Measurements from ENCODE around the gene NAP1L3. TPM values are rescaled to one million over a fixed set of nuclear protein-coding genes. Genes with fewer than 3 reads are reported as not detected.
A peak's percentile ranks its signal among the peaks of the same experiment; 100 is the strongest.

The NAP1L3 gene
- total RNA-seq (10 to 100 TPM in 1 of 2 experiments, 1 to 10 TPM in 1; 9.0 to 10.2 TPM), polyA plus RNA-seq (1 to 10 TPM; 3.5 to 7.3 TPM)

- H3K36me3 ChIP-seq (ENCODE audit: insufficient read depth, low read length): no peaks in the 10 kb centered on the region
- ChIA-PET POLR2A (ENCODE audit: partially characterized antibody) (interaction anchor here (0.8 kb wide), 1 partner anchor 10 kb away, joined by 3 read pairs; no protein-coding TSS in a partner anchor), CTCF (ENCODE audit: partially characterized antibody) (no interaction called here)
- H3K27me3 ChIP-seq (ENCODE audit: insufficient read depth, low read length): no peaks in the 10 kb centered on the region
- peaks cover 16% of the 10 kb centered on the region for H3K4me1 ChIP-seq (ENCODE audit: insufficient read depth, low read length)
- Mint-ChIP-seq H3K9me3 (no peaks in the 10 kb centered on the region), H3K27me3 (no peaks in the 10 kb centered on the region), H3K27ac (peak within 1 kb of the TSS; percentile 91 to 97 (median 93)), H3K4me1 (peaks cover 11 to 19% (median 16%) of the 10 kb centered on the region in 4 donors), H3K4me3 (peak within 1 kb of the TSS; percentile 91 to 97 (median 95)), H3K36me3 (peaks cover 0 to 4% of the 10 kb centered on the region in 2 donors)
- H3K9me3 ChIP-seq (ENCODE audit: control insufficient read depth in 1 of 2, low read length in 2 of 2): no peaks in the 10 kb centered on the region
- peak; percentile 63 to 73 (median 69) for DNase-seq
- peak within 1 kb of the TSS; percentile 63 for H3K27ac ChIP-seq (ENCODE audit: low read depth, low read length)
- peak within 1 kb of the TSS; percentile 29 to 59 for H3K4me3 ChIP-seq (ENCODE audit: low read length in 2 of 2)
- intact Hi-C loops (cut with micrococcal nuclease): no loop called here
These were observed at the start of gene NAP1L3 for GRCh38 chrX:93673056-93673868. Gene NAP1L3 (minus strand): TSS chrX:93673578. CDS start chrX:93673304, 274 bp downstream.

GRCh38 chrX:93711076-93711475 is 37.7 kb upstream of the NAP1L3 start:
- no peak overlapping the region for H3K4me3 Mint-ChIP-seq
- Histone ChIP-seq H3K27me3 (ENCODE audit: insufficient read depth, low read length) (no peaks in the 10 kb centered on the region), H3K27ac (ENCODE audit: low read depth, low read length) (no peak overlapping the region), H3K4me1 (ENCODE audit: insufficient read depth, low read length) (no peaks in the 10 kb centered on the region), H3K36me3 (ENCODE audit: insufficient read depth, low read length) (no peaks in the 10 kb centered on the region), H3K4me3 (ENCODE audit: low read length in 2 of 2) (no peak overlapping the region), H3K9me3 (ENCODE audit: control insufficient read depth in 1 of 2, low read length in 2 of 2) (no peaks in the 10 kb centered on the region)
- POLR2A ChIA-PET (ENCODE audit: partially characterized antibody): no interaction called here
- H3K27ac Mint-ChIP-seq: no peak overlapping the region
- H3K4me1 Mint-ChIP-seq: no peaks in the 10 kb centered on the region
- DNase-seq: no peak
- CTCF ChIA-PET (ENCODE audit: partially characterized antibody): no interaction called here
- intact Hi-C loops (cut with micrococcal nuclease): no loop called here
- no peaks in the 10 kb centered on the region for H3K9me3 Mint-ChIP-seq
- H3K27me3 Mint-ChIP-seq: peaks cover 0 to 2% of the 10 kb centered on the region in 2 donors
- H3K36me3 Mint-ChIP-seq: no peaks in the 10 kb centered on the region

GRCh38 chrX:93703701-93704100 is 30.3 kb upstream of the NAP1L3 start:
- intact Hi-C loops (cut with micrococcal nuclease): no loop called here
- H3K9me3 Mint-ChIP-seq: peaks cover 0 to 7% (median 1%) of the 10 kb centered on the region in 8 donors
- peaks cover 0 to 2% (median 0%) of the 10 kb centered on the region in 4 donors for H3K4me1 Mint-ChIP-seq
- no peaks in the 10 kb centered on the region for H3K4me1 ChIP-seq (ENCODE audit: insufficient read depth, low read length)
- no peaks in the 10 kb centered on the region for H3K27me3 ChIP-seq (ENCODE audit: insufficient read depth, low read length)
- H3K27ac Mint-ChIP-seq: no peak overlapping the region
- H3K4me3 ChIP-seq (ENCODE audit: low read length in 2 of 2): no peak overlapping the region
- no peaks in the 10 kb centered on the region for H3K36me3 ChIP-seq (ENCODE audit: insufficient read depth, low read length)
- no peaks in the 10 kb centered on the region for H3K27me3 Mint-ChIP-seq
- H3K27ac ChIP-seq (ENCODE audit: low read depth, low read length): no peak overlapping the region
- no peaks in the 10 kb centered on the region for H3K9me3 ChIP-seq (ENCODE audit: control insufficient read depth in 1 of 2, low read length in 2 of 2)
- POLR2A ChIA-PET (ENCODE audit: partially characterized antibody): no interaction called here
- no peak overlapping the region for H3K4me3 Mint-ChIP-seq
- no peak for DNase-seq
- CTCF ChIA-PET (ENCODE audit: partially characterized antibody): no interaction called here
- no peaks in the 10 kb centered on the region for H3K36me3 Mint-ChIP-seq

GRCh38 chrX:93695981-93696380 is 22.6 kb upstream of the NAP1L3 start:
- intact Hi-C loops (cut with micrococcal nuclease): no loop called here
- ChIA-PET CTCF (ENCODE audit: partially characterized antibody) (no interaction called here), POLR2A (ENCODE audit: partially characterized antibody) (no interaction called here)
- Histone ChIP-seq H3K9me3 (ENCODE audit: control insufficient read depth in 1 of 2, low read length in 2 of 2) (no peaks in the 10 kb centered on the region), H3K36me3 (ENCODE audit: insufficient read depth, low read length) (no peaks in the 10 kb centered on the region), H3K4me3 (ENCODE audit: low read length in 2 of 2) (no peak overlapping the region), H3K27ac (ENCODE audit: low read depth, low read length) (no peak overlapping the region), H3K27me3 (ENCODE audit: insufficient read depth, low read length) (no peaks in the 10 kb centered on the region), H3K4me1 (ENCODE audit: insufficient read depth, low read length) (no peaks in the 10 kb centered on the region)
- Mint-ChIP-seq H3K9me3 (peaks cover 0 to 4% (median 0%) of the 10 kb centered on the region in 8 donors), H3K36me3 (no peaks in the 10 kb centered on the region), H3K27ac (no peak overlapping the region), H3K4me3 (no peak overlapping the region), H3K27me3 (no peaks in the 10 kb centered on the region), H3K4me1 (peaks cover 0 to 2% (median 0%) of the 10 kb centered on the region in 4 donors)
- DNase-seq: no peak

GRCh38 chrX:93673869-93674271 is 492 bp upstream of the NAP1L3 start, which contains the start of gene FAM133A:
Gene FAM133A (plus strand): TSS chrX:93674206. CDS start chrX:93709420, 35,214 bp downstream.
- POLR2A ChIA-PET (ENCODE audit: partially characterized antibody): no interaction called here
- peak within 1 kb of the TSS; percentile 29 to 59 for H3K4me3 ChIP-seq (ENCODE audit: low read length in 2 of 2)
- no peaks in the 10 kb centered on the region for H3K27me3 Mint-ChIP-seq
- no peaks in the 10 kb centered on the region for H3K36me3 ChIP-seq (ENCODE audit: insufficient read depth, low read length)
- H3K4me3 Mint-ChIP-seq: peak within 1 kb of the TSS; percentile 91 to 97 (median 95)
- intact Hi-C loops (cut with micrococcal nuclease): no loop called here
- H3K9me3 Mint-ChIP-seq: no peaks in the 10 kb centered on the region
- H3K27me3 ChIP-seq (ENCODE audit: insufficient read depth, low read length): no peaks in the 10 kb centered on the region
- peaks cover 16% of the 10 kb centered on the region for H3K4me1 ChIP-seq (ENCODE audit: insufficient read depth, low read length)
- peak within 1 kb of the TSS; percentile 91 to 97 (median 93) for H3K27ac Mint-ChIP-seq
- no peaks in the 10 kb centered on the region for H3K9me3 ChIP-seq (ENCODE audit: control insufficient read depth in 1 of 2, low read length in 2 of 2)
- CTCF ChIA-PET (ENCODE audit: partially characterized antibody): no interaction called here
- H3K36me3 Mint-ChIP-seq: peaks cover 0 to 4% of the 10 kb centered on the region in 2 donors
- H3K4me1 Mint-ChIP-seq: peaks cover 11 to 19% (median 16%) of the 10 kb centered on the region in 4 donors
- DNase-seq: peak in 2 of 5 donors; percentile 20 to 43
- H3K27ac ChIP-seq (ENCODE audit: low read depth, low read length): peak within 1 kb of the TSS; percentile 63

GRCh38 chrX:93660575-93660974 is 12.8 kb downstream of the NAP1L3 start:
- no peak for DNase-seq
- Mint-ChIP-seq H3K27me3 (no peaks in the 10 kb centered on the region), H3K36me3 (no peaks in the 10 kb centered on the region), H3K4me3 (no peak overlapping the region), H3K9me3 (peaks cover 0 to 1% (median 0%) of the 10 kb centered on the region in 8 donors), H3K4me1 (no peaks in the 10 kb centered on the region), H3K27ac (no peak overlapping the region)
- no peaks in the 10 kb centered on the region for H3K27me3 ChIP-seq (ENCODE audit: insufficient read depth, low read length)
- H3K4me1 ChIP-seq (ENCODE audit: insufficient read depth, low read length): no peaks in the 10 kb centered on the region
- CTCF ChIA-PET (ENCODE audit: partially characterized antibody): no interaction called here
- POLR2A ChIA-PET (ENCODE audit: partially characterized antibody): no interaction called here
- no peak overlapping the region for H3K27ac ChIP-seq (ENCODE audit: low read depth, low read length)
- intact Hi-C loops (cut with micrococcal nuclease): no loop called here
- H3K4me3 ChIP-seq (ENCODE audit: low read length in 2 of 2): no peak overlapping the region
- no peaks in the 10 kb centered on the region for H3K9me3 ChIP-seq (ENCODE audit: control insufficient read depth in 1 of 2, low read length in 2 of 2)
- H3K36me3 ChIP-seq (ENCODE audit: insufficient read depth, low read length): no peaks in the 10 kb centered on the region

- no peaks in the 10 kb centered on the region for H3K36me3 Mint-ChIP-seq
- no peaks in the 10 kb centered on the region for H3K4me1 ChIP-seq (ENCODE audit: insufficient read depth, low read length)
- intact Hi-C loops (cut with micrococcal nuclease): no loop called here
- CTCF ChIA-PET (ENCODE audit: partially characterized antibody): no interaction called here
- no peak overlapping the region for H3K27ac ChIP-seq (ENCODE audit: low read depth, low read length)
- H3K27me3 ChIP-seq (ENCODE audit: insufficient read depth, low read length): no peaks in the 10 kb centered on the region
- DNase-seq: no peak
- no peak overlapping the region for H3K4me3 Mint-ChIP-seq
- H3K36me3 ChIP-seq (ENCODE audit: insufficient read depth, low read length): no peaks in the 10 kb centered on the region
- H3K9me3 Mint-ChIP-seq: peaks cover 0 to 5% (median 0%) of the 10 kb centered on the region in 8 donors
- no peak overlapping the region for H3K4me3 ChIP-seq (ENCODE audit: low read length in 2 of 2)
- H3K4me1 Mint-ChIP-seq: no peaks in the 10 kb centered on the region
- no peak overlapping the region for H3K27ac Mint-ChIP-seq
- no peaks in the 10 kb centered on the region for H3K9me3 ChIP-seq (ENCODE audit: control insufficient read depth in 1 of 2, low read length in 2 of 2)
- POLR2A ChIA-PET (ENCODE audit: partially characterized antibody): no interaction called here
- peaks cover 0 to 2% of the 10 kb centered on the region in 2 donors for H3K27me3 Mint-ChIP-seq
These were observed 24.0 kb downstream of the NAP1L3 start for GRCh38 chrX:93649381-93649780.

Measured in CD4-positive, alpha-beta memory T cell (primary cell).